Thoracic aorta (tissue), 2 donors: ENCODE measurements around the gene SKAP1. TPM values are rescaled to one million over a fixed set of nuclear protein-coding genes. Genes with fewer than 3 reads are reported as not detected.

Source experiments
- ATAC-seq: fragments of 150-250 bp; one replicate; pipeline ENCODE4 v1.8.0; 2017; ENCODE audit warnings: low read depth; ENCODE audit not compliant: insufficient number of reproducible peaks, low FRiP score
- DNase-seq: peaks from one replicate; pipeline ENCODE4 v3.0.0-alpha.2; 2020; ENCODE audit warnings: low spot score
- H3K27ac ChIP-seq, 2 donors: fragments of 200-600 bp; sonication (generic); 1 replicate in 1 of 2; 2 replicates in 1 of 2; pipeline ENCODE4 v1.5.1; 2016; ENCODE audit warnings: mild to moderate bottlenecking in 2 of 2, moderate library complexity in 2 of 2
- H3K27me3 ChIP-seq: fragments of 200-600 bp; sonication (generic); replicated peaks from 2 replicates; pipeline ENCODE4 v1.6.0; 2016; ENCODE audit warnings: mild to moderate bottlenecking; ENCODE audit not compliant: insufficient read depth
- H3K36me3 ChIP-seq: fragments of 200-600 bp; sonication (generic); one replicate; pipeline ENCODE4 v1.5.1; 2016
- H3K4me1 ChIP-seq, 2 donors: fragments of 200-600 bp; sonication (generic); 1 replicate in 1 of 2; 2 replicates in 1 of 2; pipeline versions ENCODE4 v1.5.1 to v1.6.0; 2016; ENCODE audit warnings: low read depth in 2 of 2, mild to moderate bottlenecking in 1 of 2; ENCODE audit not compliant: control insufficient read depth in 1 of 2
- H3K4me3 ChIP-seq: fragments of 200-600 bp; sonication (generic); 2 replicates; pipeline ENCODE4 v1.5.1; 2016; ENCODE audit warnings: mild to moderate bottlenecking
- H3K9me3 ChIP-seq: fragments of 200-600 bp; sonication (generic); 2 replicates; pipeline ENCODE4 v1.5.1; 2016
- CTCF ChIP-seq: fragments of 200-600 bp; sonication (generic); IDR thresholded peaks from one replicate; pipeline ENCODE4 v1.5.1; 2019; ENCODE audit warnings: antibody characterized with exemption
- total RNA-seq, 2 donors: library from RNA; depleted of rRNA; stranded (reverse); fragments of >200 nt; gene quantifications; one replicate each; pipeline versions ENCODE4 v1.1.0 to v1.2.3, GENCODE V29; 2016

The SKAP1 gene
- total RNA-seq, 2 donors from 2014 or later, result 2.6 TPM; not detected in 1

GRCh38 chr17:48276776-48277175 is 153.2 kb downstream of the SKAP1 start:
- no peaks in the 10 kb centered on the region for H3K9me3 ChIP-seq
- no peak for TF ChIP-seq CTCF
- ATAC-seq (no peak), DNase-seq (no peak)
- H3K27ac ChIP-seq, result no peak overlapping the region
- H3K4me3 ChIP-seq, result no peak overlapping the region
- H3K36me3 ChIP-seq, result no peaks in the 10 kb centered on the region
- no peaks in the 10 kb centered on the region for H3K27me3 ChIP-seq
- no peaks in the 10 kb centered on the region for H3K4me1 ChIP-seq

GRCh38 chr17:48270899-48271298 is 159.1 kb downstream of the SKAP1 start:
- H3K27ac ChIP-seq, result no peak overlapping the region
- DNase-seq (no peak), ATAC-seq (no peak)
- H3K9me3 ChIP-seq, result no peaks in the 10 kb centered on the region
- no peaks in the 10 kb centered on the region for H3K4me1 ChIP-seq
- no peak for TF ChIP-seq CTCF
- no peaks in the 10 kb centered on the region for H3K36me3 ChIP-seq
- no peaks in the 10 kb centered on the region for H3K27me3 ChIP-seq
- no peak overlapping the region for H3K4me3 ChIP-seq

DNA sequence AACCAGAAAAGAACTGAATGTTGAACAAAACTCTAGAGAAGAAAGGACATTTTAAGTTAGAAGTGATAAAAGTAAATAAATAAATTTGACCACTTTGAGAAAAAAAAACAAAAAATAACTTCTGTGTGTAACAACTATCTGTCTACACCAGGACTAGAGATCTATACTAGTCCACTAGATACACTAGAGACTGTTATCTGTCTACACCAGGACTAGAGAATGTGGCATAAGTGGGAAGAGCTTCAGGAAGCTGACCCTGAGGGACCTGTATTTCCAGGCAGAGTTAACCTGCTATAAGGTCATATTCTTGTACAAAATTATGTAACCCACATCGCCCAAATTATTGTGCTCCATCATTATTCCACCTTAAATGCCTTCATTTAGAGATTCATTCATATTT is 160.8 kb downstream of the SKAP1 start:
- no peak for TF ChIP-seq CTCF
- Histone ChIP-seq H3K4me3 (no peak overlapping the region), H3K27me3 (no peaks in the 10 kb centered on the region), H3K36me3 (no peaks in the 10 kb centered on the region), H3K9me3 (no peaks in the 10 kb centered on the region), H3K27ac (no peak overlapping the region), H3K4me1 (no peaks in the 10 kb centered on the region)
- ATAC-seq (no peak), DNase-seq (no peak)

GRCh38 chr17:48263731-48264035 is 166.3 kb downstream of the SKAP1 start:
- no peaks in the 10 kb centered on the region for H3K36me3 ChIP-seq
- H3K27me3 ChIP-seq, result no peaks in the 10 kb centered on the region
- ATAC-seq (no peak), DNase-seq (no peak)
- TF ChIP-seq CTCF, result no peak
- no peak overlapping the region for H3K27ac ChIP-seq
- no peaks in the 10 kb centered on the region for H3K9me3 ChIP-seq
- no peak overlapping the region for H3K4me3 ChIP-seq
- no peaks in the 10 kb centered on the region for H3K4me1 ChIP-seq

- Histone ChIP-seq H3K27ac (no peak overlapping the region), H3K4me1 (no peaks in the 10 kb centered on the region), H3K36me3 (no peaks in the 10 kb centered on the region), H3K4me3 (no peak overlapping the region), H3K9me3 (no peaks in the 10 kb centered on the region), H3K27me3 (no peaks in the 10 kb centered on the region)
- no peak for TF ChIP-seq CTCF
- DNase-seq, result no peak
- ATAC-seq, result no peak
Observed at GRCh38 chr17:48262982-48263730, 166.9 kb downstream of the SKAP1 start.
